ENCODE data around the gene GRIP2.

Gene GRIP2

GRCh38 chr3:14561051-14561960, 21.2 kb upstream of the GRIP2 start:
- DNase-seq: no peak

GRCh38 chr3:14560110-14560509, 20.0 kb upstream of the GRIP2 start:
- DNase-seq: no peak

GRCh38 chr3:14558029-14558428, 17.9 kb upstream of the GRIP2 start:
- no peak for DNase-seq

- no peak for DNase-seq
Measured at GRCh38 chr3:14555835-14556234, 15.7 kb upstream of the GRIP2 start.

GRCh38 chr3:14554715-14555114, 14.6 kb upstream of the GRIP2 start:
- no peak for DNase-seq

GRCh38 chr3:14553871-14554270, 13.7 kb upstream of the GRIP2 start:
- DNase-seq: peak; percentile 44 to 50

- no peak for DNase-seq
Measured at GRCh38 chr3:14552717-14553116, 12.6 kb upstream of the GRIP2 start.

- DNase-seq: no peak
Measured at GRCh38 chr3:14552041-14552648, 12.0 kb upstream of the GRIP2 start.

GRCh38 chr3:14550651-14551611, 10.8 kb upstream of the GRIP2 start:
- DNase-seq: no peak

- no peak for DNase-seq
Measured at GRCh38 chr3:14550181-14550580, 10.0 kb upstream of the GRIP2 start.

GRCh38 chr3:14549256-14549919, 9.2 kb upstream of the GRIP2 start:
- peak; percentile 14 to 26 for DNase-seq

GRCh38 chr3:14548321-14548729, 8.2 kb upstream of the GRIP2 start:
- peak in 1 of 2 donors; percentile 43 for DNase-seq

- DNase-seq: no peak
Measured at GRCh38 chr3:14547693-14548092, 7.6 kb upstream of the GRIP2 start.

GRCh38 chr3:14546041-14546440, 5.9 kb upstream of the GRIP2 start:
- no peak for DNase-seq

- DNase-seq: no peak
Measured at GRCh38 chr3:14545251-14545635, 5.1 kb upstream of the GRIP2 start.

- DNase-seq: no peak
Measured at GRCh38 chr3:14544282-14545250, 4.4 kb upstream of the GRIP2 start.

GRCh38 chr3:14543446-14543845, 3.3 kb upstream of the GRIP2 start:
- DNase-seq: no peak

- no peak for DNase-seq
Measured at GRCh38 chr3:14542656-14543055, 2.5 kb upstream of the GRIP2 start.

GRCh38 chr3:14541646-14542045, 1.5 kb upstream of the GRIP2 start:
- no peak for DNase-seq

GRCh38 chr3:14540821-14541385, 761 bp upstream of the GRIP2 start:
- DNase-seq: no peak

GRCh38 chr3:14539384-14539741, 779 bp downstream of the GRIP2 start:
- DNase-seq: no peak
